ENCODE results near the gene UCN. TPM values are rescaled to one million over a fixed set of nuclear protein-coding genes. Genes with fewer than 3 reads are reported as not detected.
A peak's percentile ranks its signal among the peaks of the same experiment; 100 is the strongest.

UCN gene
- total and polyA plus RNA-seq, 10 donors, result 1.9 to 4.4 (median 2.5) TPM

GRCh38 chr2:27264753-27265535, 43.3 kb downstream of the UCN start:
- Histone ChIP-seq H3K4me1 (peaks cover 28 to 43% (median 40%) of the 10 kb centered on the region in 6 donors), H3K4me3 (peak overlapping the region; percentile 33 to 83 (median 46)), H3K27me3 (replicated peaks in 1 of 7) (peaks cover 3 to 98% (median 51%) of the 10 kb centered on the region in 7 donors), H3K27ac (no peak overlapping the region), H3K36me3 (no peaks in the 10 kb centered on the region), H3K9me3 (no peaks in the 10 kb centered on the region)
- WGBS, 5 donors, result 4 to 7% (median 5%) methylated on average over 34 to 56 of the region's 56 CpGs
- TF ChIP-seq POLR2A (IDR thresholded peaks at IDR 0.05), result no peak
- TF ChIP-seq CTCF (IDR thresholded peaks at IDR 0.05 in 8 of 11, conservative IDR thresholded peaks at IDR 0.05 in 3 of 11), result peak in 9 of 11 experiments; percentile 28 to 74 (median 65)
- TF ChIP-seq POLR2AphosphoS5 (IDR thresholded peaks at IDR 0.05), result peak; percentile 19 to 70 (median 64)
- peak; percentile 86 for DNase-seq
- intact Hi-C loops (cut with DNase I; ENCODE audit: low total_unique reads), result no loop called here

DNA sequence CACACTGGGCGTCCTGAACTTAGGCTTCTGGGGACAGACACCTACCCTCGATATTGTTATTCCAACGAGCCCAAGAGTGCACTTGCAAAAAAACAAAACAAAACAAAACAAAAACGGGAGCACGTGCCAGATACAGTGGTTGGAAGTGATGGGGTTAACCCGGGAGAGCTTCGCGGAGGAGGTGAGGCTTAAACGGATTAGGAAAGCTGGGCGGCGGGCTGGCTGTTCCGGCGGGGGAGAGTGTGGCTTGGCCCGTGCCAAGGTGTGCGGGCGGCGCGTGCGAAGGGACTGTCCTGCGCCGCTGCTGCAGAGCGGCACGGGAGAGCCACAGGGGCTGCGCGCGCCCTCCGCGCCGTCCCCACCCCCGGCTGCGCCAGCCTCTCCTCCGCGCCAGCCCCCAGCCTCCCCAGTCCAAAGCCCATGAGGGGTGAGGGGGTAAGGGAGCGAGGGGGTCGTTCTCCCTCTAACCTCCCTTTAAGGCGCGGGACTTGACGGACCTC, 43.9 kb downstream of the UCN start:
- 1% methylated on average over 23 to 38 of the region's 38 CpGs for WGBS, 5 donors
- H3K27me3 ChIP-seq (replicated peaks in 1 of 7), result peaks cover 3 to 100% (median 52%) of the 10 kb centered on the region in 7 donors
- no peaks in the 10 kb centered on the region for H3K36me3 ChIP-seq
- DNase-seq, result no peak
- H3K4me1 ChIP-seq, result peaks cover 28 to 43% (median 40%) of the 10 kb centered on the region in 6 donors
- TF ChIP-seq POLR2AphosphoS5 (IDR thresholded peaks at IDR 0.05) (no peak), CTCF (IDR thresholded peaks at IDR 0.05 in 8 of 11, conservative IDR thresholded peaks at IDR 0.05 in 3 of 11) (no peak)
- intact Hi-C loops (cut with DNase I; ENCODE audit: low total_unique reads), result no loop called here
- H3K9me3 ChIP-seq, result no peaks in the 10 kb centered on the region
- H3K4me3 ChIP-seq, result peak overlapping the region; percentile 33 to 83 (median 46)
- H3K27ac ChIP-seq, result no peak overlapping the region

GRCh38 chr2:27263287-27264252, 44.7 kb downstream of the UCN start:
- Histone ChIP-seq H3K4me1 (peaks cover 28 to 43% (median 40%) of the 10 kb centered on the region in 6 donors), H3K36me3 (no peaks in the 10 kb centered on the region), H3K27me3 (replicated peaks in 1 of 7) (peaks cover 3 to 100% (median 52%) of the 10 kb centered on the region in 7 donors), H3K4me3 (peak overlapping the region; percentile 45 to 83 (median 59)), H3K27ac (no peak overlapping the region), H3K9me3 (no peaks in the 10 kb centered on the region)
- DNase-seq, result no peak
- 2 to 3% (median 2%) methylated on average over 36 to 46 of the region's 46 CpGs for whole genome bisulfite sequencing, 5 donors
- TF ChIP-seq POLR2AphosphoS5 (IDR thresholded peaks at IDR 0.05) (peak in 1 of 3 donors; percentile 6), POLR2A (IDR thresholded peaks at IDR 0.05) (no peak)
- intact Hi-C loops (cut with DNase I; ENCODE audit: low total_unique reads), result no loop called here

Data from spleen (tissue), 11 donors.